ENCODE data around the gene PSRC1. TPM values are rescaled to one million over a fixed set of nuclear protein-coding genes. Genes with fewer than 3 reads are reported as not detected.
"Not testable (repeated sequence)": the region's sequence is repeated elsewhere in the genome, so short reads cannot be mapped to it uniquely, and the experiment has no call there.

The PSRC1 gene
- total RNA-seq, 4 donors from 2014 or later: 1.9 to 18.0 (median 4.4) TPM

GRCh38 chr1:109306832-109307273 lies 23.9 kb upstream of the PSRC1 start, which contains the start of gene MYBPHL:
MYBPHL (minus strand) TSS chr1:109307011; CDS start chr1:109306991, 20 bp downstream.
- peaks cover 0 to 3% (median 0%) of the 10 kb centered on the region in 4 donors for H3K4me1 ChIP-seq
- no peak for TF ChIP-seq EP300 (IDR thresholded peaks at IDR 0.05; ENCODE audit: low read depth)
- TF ChIP-seq POLR2AphosphoS5 (IDR thresholded peaks at IDR 0.05): no peak
- TF ChIP-seq, protein P1, sequence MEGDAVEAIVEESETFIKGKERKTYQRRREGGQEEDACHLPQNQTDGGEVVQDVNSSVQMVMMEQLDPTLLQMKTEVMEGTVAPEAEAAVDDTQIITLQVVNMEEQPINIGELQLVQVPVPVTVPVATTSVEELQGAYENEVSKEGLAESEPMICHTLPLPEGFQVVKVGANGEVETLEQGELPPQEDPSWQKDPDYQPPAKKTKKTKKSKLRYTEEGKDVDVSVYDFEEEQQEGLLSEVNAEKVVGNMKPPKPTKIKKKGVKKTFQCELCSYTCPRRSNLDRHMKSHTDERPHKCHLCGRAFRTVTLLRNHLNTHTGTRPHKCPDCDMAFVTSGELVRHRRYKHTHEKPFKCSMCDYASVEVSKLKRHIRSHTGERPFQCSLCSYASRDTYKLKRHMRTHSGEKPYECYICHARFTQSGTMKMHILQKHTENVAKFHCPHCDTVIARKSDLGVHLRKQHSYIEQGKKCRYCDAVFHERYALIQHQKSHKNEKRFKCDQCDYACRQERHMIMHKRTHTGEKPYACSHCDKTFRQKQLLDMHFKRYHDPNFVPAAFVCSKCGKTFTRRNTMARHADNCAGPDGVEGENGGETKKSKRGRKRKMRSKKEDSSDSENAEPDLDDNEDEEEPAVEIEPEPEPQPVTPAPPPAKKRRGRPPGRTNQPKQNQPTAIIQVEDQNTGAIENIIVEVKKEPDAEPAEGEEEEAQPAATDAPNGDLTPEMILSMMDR (IDR thresholded peaks at IDR 0.05): no peak
- no peak for TF ChIP-seq POLR2A (IDR thresholded peaks at IDR 0.05)
- peaks cover 0 to 4% (median 0%) of the 10 kb centered on the region in 4 donors for H3K36me3 ChIP-seq
- no peak within 1 kb of the TSS for H3K4me3 ChIP-seq
- 73% methylated on average over 7 of the region's 7 CpGs; no CpG with 5 or more reads in 1 of the 2 donors for WGBS, 2 donors (ENCODE audit: low coverage in 1 of 2)
- no peaks in the 10 kb centered on the region for H3K27me3 ChIP-seq
- H3K9me3 ChIP-seq: no peaks in the 10 kb centered on the region
- intact Hi-C loops (cut with DNase I; ENCODE audit: low total_unique reads) (no loop called here), in situ Hi-C loops (cut with MboI; ENCODE audit: low pct_ligation_motif_present in 1 of 4, low pct_unique_long_range_greater_than_20kb in 1 of 4, low sequenced_read_pairs in 3 of 4) (no loop called here)
- H3K27ac ChIP-seq: no peak within 1 kb of the TSS
- DNase-seq: no peak

DNA sequence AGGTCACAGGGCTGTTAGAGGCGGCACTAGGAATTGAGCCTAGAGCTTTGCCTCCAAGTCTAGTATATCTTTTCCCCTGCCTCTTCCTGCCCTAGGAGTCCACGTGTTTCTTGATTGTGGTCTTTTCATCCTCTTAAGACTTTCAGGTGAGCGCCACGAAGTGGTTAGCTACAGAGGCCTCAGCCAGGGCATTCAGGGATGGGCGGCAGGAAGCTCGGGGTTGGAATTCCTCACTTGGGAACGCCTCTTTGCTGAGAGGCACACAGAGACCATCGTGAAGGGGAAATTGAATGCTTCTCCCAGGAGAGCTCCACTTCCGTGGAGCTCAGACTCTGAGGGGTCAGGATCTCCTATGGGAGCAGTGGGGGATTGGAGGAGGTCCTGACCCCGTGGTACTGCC lies 23.0 kb upstream of the PSRC1 start:
- DNase-seq; H3K36me3 ChIP-seq; H3K9me3 ChIP-seq; intact Hi-C loops (cut with DNase I; ENCODE audit: low total_unique reads); H3K4me1 ChIP-seq; H3K27me3 ChIP-seq; in situ Hi-C loops (cut with MboI; ENCODE audit: low pct_ligation_motif_present in 1 of 4, low pct_unique_long_range_greater_than_20kb in 1 of 4, low sequenced_read_pairs in 3 of 4); H3K27ac ChIP-seq; H3K4me3 ChIP-seq: not testable (repeated sequence)
- WGBS, 2 donors (ENCODE audit: low coverage in 1 of 2): 53 to 70% methylated on average over 8 to 10 of the region's 10 CpGs

GRCh38 chr1:109304226-109304920 lies 21.4 kb upstream of the PSRC1 start:
- intact Hi-C loops (cut with DNase I; ENCODE audit: low total_unique reads) (no loop called here), in situ Hi-C loops (cut with MboI; ENCODE audit: low pct_ligation_motif_present in 1 of 4, low pct_unique_long_range_greater_than_20kb in 1 of 4, low sequenced_read_pairs in 3 of 4) (no loop called here)
- H3K27me3 ChIP-seq: no peaks in the 10 kb centered on the region
- no peak overlapping the region for H3K27ac ChIP-seq
- no peaks in the 10 kb centered on the region for H3K36me3 ChIP-seq
- no peak for DNase-seq
- WGBS, 2 donors (ENCODE audit: low coverage in 1 of 2): 69 to 79% methylated on average over 3 to 8 of the region's 8 CpGs
- H3K9me3 ChIP-seq: no peaks in the 10 kb centered on the region
- TF ChIP-seq POLR2A (IDR thresholded peaks at IDR 0.05) (no peak), EP300 (IDR thresholded peaks at IDR 0.05; ENCODE audit: low read depth) (no peak), POLR2AphosphoS5 (IDR thresholded peaks at IDR 0.05) (no peak)
- TF ChIP-seq, protein P1 (IDR thresholded peaks at IDR 0.05): no peak
- H3K4me1 ChIP-seq: peaks cover 0 to 3% (median 0%) of the 10 kb centered on the region in 4 donors
- H3K4me3 ChIP-seq: no peak overlapping the region

DNA sequence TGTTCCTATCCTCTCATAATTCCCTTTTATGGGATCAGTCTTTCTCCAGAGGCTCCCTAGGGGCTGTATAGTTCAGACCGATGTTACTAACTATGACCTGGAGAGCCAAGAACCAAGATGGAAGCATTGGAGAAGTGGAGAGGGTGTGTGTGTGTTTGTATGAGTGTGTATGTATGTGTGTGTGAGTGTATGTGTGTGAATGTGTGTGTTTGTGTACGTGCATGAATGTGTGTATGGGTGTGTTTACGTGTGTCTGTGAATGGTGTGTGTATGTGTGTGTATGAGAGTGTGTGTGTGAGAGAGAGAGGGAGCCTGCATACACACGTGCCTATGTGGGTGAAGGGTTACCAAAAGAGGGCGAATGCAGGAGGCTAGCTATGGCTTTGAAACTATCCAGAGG lies 18.9 kb upstream of the PSRC1 start:
- peaks cover 0 to 8% (median 4%) of the 10 kb centered on the region in 4 donors for H3K4me1 ChIP-seq
- DNase-seq: no peak
- H3K27me3 ChIP-seq: no peaks in the 10 kb centered on the region
- TF ChIP-seq, protein P1 (IDR thresholded peaks at IDR 0.05): no peak
- no peak for TF ChIP-seq POLR2AphosphoS5 (IDR thresholded peaks at IDR 0.05)
- no peak for TF ChIP-seq POLR2A (IDR thresholded peaks at IDR 0.05)
- no peak for TF ChIP-seq EP300 (IDR thresholded peaks at IDR 0.05; ENCODE audit: low read depth)
- no peaks in the 10 kb centered on the region for H3K9me3 ChIP-seq
- intact Hi-C loops (cut with DNase I; ENCODE audit: low total_unique reads): no loop called here
- no peaks in the 10 kb centered on the region for H3K36me3 ChIP-seq
- H3K4me3 ChIP-seq: no peak overlapping the region
- in situ Hi-C loops (cut with MboI; ENCODE audit: low pct_ligation_motif_present in 1 of 4, low pct_unique_long_range_greater_than_20kb in 1 of 4, low sequenced_read_pairs in 3 of 4): no loop called here
- no peak overlapping the region for H3K27ac ChIP-seq
- WGBS, 2 donors (ENCODE audit: low coverage in 1 of 2): 63 to 75% methylated on average over 3 to 5 of the region's 5 CpGs

Data from transverse colon (tissue), 4 donors.